GM12891 (cell line): ENCODE measurements around the gene ZNF267.

Source experiments
- POLR2A ChIP-seq: IDR thresholded peaks from 2 replicates; pipeline ENCODE4 v1.6.1; 2011; ENCODE audit warnings: low read depth, low read length, control low read depth
- POLR2AphosphoS5 ChIP-seq: IDR thresholded peaks from 2 replicates; pipeline ENCODE4 v1.6.1; 2011; ENCODE audit warnings: low read depth, low read length, control low read depth
- TAF1 ChIP-seq: IDR thresholded peaks from 2 replicates; pipeline ENCODE4 v1.6.1; 2011; ENCODE audit warnings: low read depth, low read length, control low read depth

GRCh38 chr16:31861455-31861854 lies 12.2 kb upstream of the ZNF267 start:
- TF ChIP-seq POLR2AphosphoS5 (no peak), POLR2A (no peak), TAF1 (no peak)
